H1 (cell line): ENCODE results near the gene GJA5. TPM values are rescaled to one million over a fixed set of nuclear protein-coding genes. Genes with fewer than 3 reads are reported as not detected.
A peak's percentile ranks its signal among the peaks of the same experiment; 100 is the strongest.

Source experiments
- CTCF ChIA-PET: fragments of 300-600 bp; sonication (Branson Sonifier 250); formaldehyde crosslinking; loops from one replicate; lab custom pipeline; 2021; ENCODE audit not compliant: partially characterized antibody; lab: Charles Lee
- POLR2A ChIA-PET: fragments of 300-600 bp; sonication (Branson Sonifier 250); formaldehyde crosslinking; loops from one replicate; lab custom pipeline; 2021; ENCODE audit warnings: inconsistent platforms; ENCODE audit not compliant: partially characterized antibody; lab: Charles Lee
- DNase-seq, 2 experiments: peaks; one replicate each; pipeline versions ENCODE4 v3.0.0 to v3.0.0-alpha.2; 2010 to 2022; ENCODE audit warnings: low spot score in 2 of 2, low read depth in 1 of 2, mixed read lengths in 1 of 2
- FAIRE-seq: peaks from 2 replicates; lab custom pipeline; 2011; peaks lifted over from hg19 to GRCh38; lab: Jason Lieb, UNC
- H2AFZ ChIP-seq: 2 replicates; pipeline ENCODE4 v1.8.1; 2012; ENCODE audit warnings: low read length, inconsistent platforms
- H2AK5ac ChIP-seq: 2 replicates; pipeline ENCODE4 v1.6.1; 2013; ENCODE audit warnings: low read depth, low read length
- H2BK120ac ChIP-seq: replicated peaks from 2 replicates; pipeline ENCODE3; 2013; ENCODE audit warnings: low read depth, low read length, inconsistent platforms
- H2BK12ac ChIP-seq: 2 replicates; pipeline ENCODE4 v1.6.1; 2013; ENCODE audit warnings: low read depth, low read length
- H2BK15ac ChIP-seq: 2 replicates; pipeline ENCODE4 v1.6.1; 2013; ENCODE audit warnings: low read length
- H2BK20ac ChIP-seq: 2 replicates; pipeline ENCODE4 v1.6.1; 2013; ENCODE audit warnings: low read length
- H2BK5ac ChIP-seq: 2 replicates; pipeline ENCODE4 v1.6.1; 2013; ENCODE audit warnings: low read depth, low read length
- H3K14ac ChIP-seq: 2 replicates; pipeline ENCODE4 v1.6.1; 2013; ENCODE audit warnings: inconsistent platforms; ENCODE audit not compliant: insufficient read length
- H3K18ac ChIP-seq: 2 replicates; pipeline ENCODE4 v1.6.1; 2013; ENCODE audit warnings: low read length; ENCODE audit errors: extremely low read depth
- H3K23ac ChIP-seq: 2 replicates; pipeline ENCODE4 v1.6.1; 2013; ENCODE audit warnings: inconsistent platforms; ENCODE audit not compliant: insufficient read length
- H3K23me2 ChIP-seq: 2 replicates; pipeline ENCODE4 v1.6.1; 2013; ENCODE audit warnings: low read depth, low read length
- H3K27ac ChIP-seq: 2 replicates; pipeline ENCODE4 v1.6.1; 2011; ENCODE audit warnings: low read depth, low read length, inconsistent platforms
- H3K27me3 ChIP-seq, 4 experiments: replicated peaks in 1 of 4; 1 replicate in 1 of 4; 2 replicates in 3 of 4; pipeline versions ENCODE4 v1.6.1 to v1.8.1; 2011 to 2013; ENCODE audit warnings: low read length in 3 of 4, mild to moderate bottlenecking in 3 of 4, inconsistent platforms in 2 of 4, mixed read lengths in 2 of 4, moderate library complexity in 1 of 4; ENCODE audit not compliant: control insufficient read depth in 3 of 4, insufficient read depth in 3 of 4; ENCODE audit errors: extremely low read depth in 1 of 4
- H3K36me3 ChIP-seq, 4 experiments: 2 replicates each; pipeline versions ENCODE4 v1.6.1 to v1.8.1; 2011 to 2013; ENCODE audit warnings: mild to moderate bottlenecking in 4 of 4, low read length in 3 of 4, moderate library complexity in 2 of 4, control low read depth in 1 of 4, inconsistent platforms in 1 of 4; ENCODE audit not compliant: insufficient read depth in 4 of 4, control insufficient read depth in 2 of 4
- H3K4ac ChIP-seq: replicated peaks from 2 replicates; pipeline ENCODE3; 2013; ENCODE audit warnings: low read length, low read depth, mixed read lengths, inconsistent platforms; ENCODE audit not compliant: insufficient read length
- H3K4me1 ChIP-seq, 4 experiments: replicated peaks in 1 of 4; 1 replicate in 1 of 4; 2 replicates in 3 of 4; pipeline versions ENCODE4 v1.6.1 to v1.8.1; 2011 to 2013; ENCODE audit warnings: low read length in 3 of 4, inconsistent platforms in 2 of 4, mixed read lengths in 1 of 4; ENCODE audit not compliant: insufficient read depth in 4 of 4, control insufficient read depth in 3 of 4
- H3K4me2 ChIP-seq, 2 experiments: 2 replicates each; pipeline versions ENCODE4 v1.6.1 to v1.8.1; 2011 to 2013; ENCODE audit warnings: low read depth in 2 of 2, low read length in 2 of 2, control low read depth in 1 of 2, inconsistent platforms in 1 of 2, mild to moderate bottlenecking in 1 of 2; ENCODE audit not compliant: insufficient read depth in 1 of 2
- H3K4me3 ChIP-seq, 4 experiments: fragments of 200-600, 300-600 bp in 1 of 4; sonication (generic), shearing (Covaris generic), sonication (Bioruptor Twin) in 1 of 4; 2 replicates each; pipeline versions ENCODE4 v1.5.1 to v1.8.1; 2011 to 2016; ENCODE audit warnings: low read length in 4 of 4, low read depth in 3 of 4, control low read depth in 2 of 4, inconsistent platforms in 2 of 4, mild to moderate bottlenecking in 2 of 4, mixed read lengths in 1 of 4, moderate library complexity in 1 of 4; ENCODE audit not compliant: insufficient read depth in 2 of 4; ENCODE audit errors: extremely low read depth in 1 of 4
- H3K56ac ChIP-seq: replicated peaks from 2 replicates; pipeline ENCODE3; 2013; ENCODE audit warnings: low read depth, mild to moderate bottlenecking, mixed read lengths, low read length, inconsistent platforms; ENCODE audit not compliant: insufficient read length
- H3K79me1 ChIP-seq: 2 replicates; pipeline ENCODE4 v1.6.1; 2013; ENCODE audit warnings: low read depth, low read length, control low read depth
- H3K79me2 ChIP-seq, 2 experiments: 2 replicates each; pipeline versions ENCODE4 v1.6.1 to v1.8.1; 2012 to 2013; ENCODE audit warnings: low read length in 2 of 2, mild to moderate bottlenecking in 2 of 2, inconsistent platforms in 1 of 2; ENCODE audit not compliant: insufficient read depth in 2 of 2, control insufficient read depth in 1 of 2
- H3K9ac ChIP-seq, 4 experiments: replicated peaks in 1 of 4; 1 replicate in 1 of 4; 2 replicates in 3 of 4; pipeline versions ENCODE4 v1.6.1 to v1.8.1; 2011 to 2013; ENCODE audit warnings: low read depth in 3 of 4, low read length in 3 of 4, control low read depth in 2 of 4, mild to moderate bottlenecking in 2 of 4, moderate library complexity in 2 of 4, inconsistent platforms in 1 of 4; ENCODE audit errors: extremely low read depth in 1 of 4
- H3K9me3 ChIP-seq, 2 experiments: 2 replicates each; pipeline versions ENCODE4 v1.6.1 to v1.8.1; 2012 to 2013; ENCODE audit warnings: mild to moderate bottlenecking in 2 of 2, moderate library complexity in 2 of 2, control low read depth in 1 of 2, inconsistent platforms in 1 of 2, low read depth in 1 of 2, low read length in 1 of 2, mixed read lengths in 1 of 2; ENCODE audit not compliant: insufficient read depth in 2 of 2
- H4K20me1 ChIP-seq, 2 experiments: replicated peaks in 1 of 2; 2 replicates each; pipeline versions ENCODE3 to v1.8.1; 2011 to 2013; ENCODE audit warnings: inconsistent platforms in 2 of 2, low read length in 2 of 2, mild to moderate bottlenecking in 1 of 2; ENCODE audit not compliant: insufficient read depth in 2 of 2, control insufficient read depth in 1 of 2
- H4K5ac ChIP-seq: 2 replicates; pipeline ENCODE4 v1.6.1; 2013; ENCODE audit warnings: low read length, low read depth, mixed read lengths, inconsistent platforms; ENCODE audit not compliant: insufficient read length
- H4K8ac ChIP-seq: 2 replicates; pipeline ENCODE4 v1.8.0; 2013; ENCODE audit warnings: mild to moderate bottlenecking, moderate library complexity, low read length, inconsistent platforms; ENCODE audit not compliant: insufficient read depth; ENCODE audit errors: extremely low read depth
- H4K91ac ChIP-seq: replicated peaks from 2 replicates; pipeline ENCODE3; 2013; ENCODE audit warnings: low read length, mixed read lengths, inconsistent platforms; ENCODE audit not compliant: insufficient read length
- CEBPB ChIP-seq: IDR thresholded peaks from 2 replicates; pipeline ENCODE4 v1.6.1; 2012; ENCODE audit warnings: low read depth, low read length
- CTBP2 ChIP-seq: IDR thresholded peaks from 2 replicates; pipeline ENCODE4 v1.7.0; 2011; ENCODE audit warnings: borderline replicate concordance, mild to moderate bottlenecking, moderate library complexity, mixed read lengths, low read length; ENCODE audit not compliant: insufficient read depth, insufficient read length
- SIN3A ChIP-seq, 2 experiments: IDR thresholded peaks in 1 of 2; conservative IDR thresholded peaks in 1 of 2; 2 replicates each; pipeline ENCODE4 v1.6.1; 2011 to 2012; ENCODE audit warnings: low read length in 2 of 2, improper control_type of control experiment in 1 of 2, low read depth in 1 of 2, mild to moderate bottlenecking in 1 of 2
- WGBS, 2 experiments: shearing (Covaris generic) in 1 of 2; methylation state at CpG; one replicate each; pipeline versions ENCODE4 v1.1.6 to v1.1.7; 2013 to 2015; ENCODE audit warnings: low lambda C conversion rate in 2 of 2, mixed read lengths in 2 of 2, inconsistent platforms in 1 of 2, low coverage in 1 of 2, missing lambda C conversion rate in 1 of 2; ENCODE audit not compliant: insufficient replicate concordance in 2 of 2, insufficient coverage in 1 of 2, insufficient read length in 1 of 2; ENCODE audit errors: extremely low coverage in 1 of 2, missing lambda C conversion rate in 1 of 2; 5-methylcytosine and 5-hydroxymethylcytosine counted together
- polyA plus RNA-seq, 7 experiments: library from polyadenylated mRNA; depleted of rRNA in 3 of 7; stranded (reverse) in 5 of 7; unstranded in 2 of 7; fragments of >200 nt in 5 of 7; fragments of 200-250 nt in 2 of 7; gene quantifications; 1 replicate in 5 of 7; 2 replicates in 1 of 7; 4 replicates in 1 of 7; pipeline versions ENCODE4 v1.2.1 to v1.2.3, GENCODE V29; 2011 to 2013; ENCODE audit warnings: missing spikeins in 2 of 7, mixed read lengths in 2 of 7
- total RNA-seq: library from RNA; stranded (reverse); fragmentation: NEBNext Ultra II Directional; extraction: Animal tissue kit (Norgen Biotek cat#: 25700); gene quantifications from 2 replicates; pipeline ENCODE4 v1.2.1, GENCODE V29; 2021

The GJA5 gene
- total and polyA plus RNA-seq, 2 of the 8 experiments (the other 6 are each of a cell fraction or from before 2014, with no cell fraction given), result 1.2 to 2.7 TPM

DNA sequence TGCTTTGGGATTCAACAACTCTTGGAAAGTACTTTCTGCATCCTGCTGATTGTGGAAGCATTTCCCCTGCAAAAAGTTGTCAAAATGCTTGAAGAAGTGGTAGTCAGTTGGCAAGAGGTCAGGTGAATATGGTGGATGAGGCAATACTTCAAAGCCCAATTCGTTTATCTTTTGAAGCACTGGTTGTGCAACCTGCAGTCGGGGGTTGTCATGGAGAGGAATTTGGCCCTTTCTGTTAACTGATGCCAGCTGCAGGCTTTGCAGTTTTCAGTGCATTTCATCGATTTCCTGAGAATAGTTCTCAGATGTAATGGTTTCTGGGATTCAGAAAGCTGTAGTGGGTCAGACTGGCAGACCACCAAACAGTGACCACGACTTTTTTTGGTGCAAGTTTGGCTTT lies 47.6 kb upstream of the GJA5 start:
- H3K4me3 ChIP-seq, result no peak overlapping the region
- no peak overlapping the region for H2AFZ ChIP-seq
- H3K79me2 ChIP-seq, result no peaks in the 10 kb centered on the region
- no peak overlapping the region for H4K8ac ChIP-seq
- 0 out of 2 replicates have a peak overlapping the region, but pooled peaks have one; percentile 1 for H3K27ac ChIP-seq
- no peak overlapping the region for H4K5ac ChIP-seq
- peak; percentile 90 for TF ChIP-seq CEBPB
- no peak for TF ChIP-seq CTBP2
- TF ChIP-seq SIN3A (conservative IDR thresholded peaks at IDR 0.05 in 1 of 2, IDR thresholded peaks at IDR 0.05 in 1 of 2; ENCODE audit: low read depth in 1 of 2, low read length in 2 of 2), result no peak
- H2BK120ac ChIP-seq, result no peak overlapping the region
- no peaks in the 10 kb centered on the region for H3K36me3 ChIP-seq
- ChIA-PET CTCF (interaction anchor here (0.7 to 0.8 kb wide), 2 partner anchors 60 to 84 kb away, joined by 4 read pairs; no protein-coding TSS in a partner anchor), POLR2A (no interaction called here)
- H3K79me1 ChIP-seq, result no peaks in the 10 kb centered on the region
- no peak overlapping the region for H3K56ac ChIP-seq
- H2BK12ac ChIP-seq, result no peak overlapping the region
- no peak overlapping the region for H3K4ac ChIP-seq
- H4K91ac ChIP-seq, result no peak overlapping the region
- H2BK15ac ChIP-seq, result no peak overlapping the region
- H3K4me2 ChIP-seq, result no peak overlapping the region
- H3K4me1 ChIP-seq, result peaks cover 0 to 3% (median under 1%) of the 10 kb centered on the region in 4 experiments; a peak in 1 of 7 replicates
- no peaks in the 10 kb centered on the region for H3K27me3 ChIP-seq
- H3K23ac ChIP-seq, result no peak overlapping the region
- DNase-seq, result no peak
- H3K14ac ChIP-seq, result no peak overlapping the region
- no peaks in the 10 kb centered on the region for H3K9me3 ChIP-seq
- H4K20me1 ChIP-seq, result no peaks in the 10 kb centered on the region
- no peak overlapping the region for H3K9ac ChIP-seq
- WGBS, 2 experiments, result 86% methylated on average over 4 of the region's 4 CpGs; no CpG with 5 or more reads in 1 of the 2 experiments
- FAIRE-seq, result no peak
- no peak overlapping the region for H2BK5ac ChIP-seq
- no peak overlapping the region for H2AK5ac ChIP-seq
- H3K18ac ChIP-seq, result no peak overlapping the region
- H3K23me2 ChIP-seq, result no peaks in the 10 kb centered on the region
- peak overlapping the region; percentile 6; the same call in 1 of the 2 replicates for H2BK20ac ChIP-seq
